SK-MEL-5 (cell line): ENCODE measurements around the gene NPDC1. TPM values are rescaled to one million over a fixed set of nuclear protein-coding genes. Genes with fewer than 3 reads are reported as not detected.
"Not testable (repeated sequence)": the region's sequence is repeated elsewhere in the genome, so short reads cannot be mapped to it uniquely, and the experiment has no call there.

Source experiments
- DNase-seq: peaks from one replicate; pipeline ENCODE4 v3.0.0-alpha.2; 2016; ENCODE audit warnings: low read depth, low spot score
- in situ Hi-C: cut with HindIII; loops from 2 replicates; pipeline ENCODE4 v1.10.0; 2016; ENCODE audit warnings: low sequenced_read_pairs, high pct_unique_total_duplicates, low pct_unique_long_range_greater_than_20kb
- total RNA-seq: library from RNA; depleted of rRNA; stranded (reverse); fragments of >200 nt; shearing (Covaris generic); gene quantifications from 2 replicates; pipeline ENCODE4 v1.2.3, GENCODE V29; 2014

The NPDC1 gene
- total RNA-seq, 1 experiment from 2014 or later: 3.5 TPM

DNA sequence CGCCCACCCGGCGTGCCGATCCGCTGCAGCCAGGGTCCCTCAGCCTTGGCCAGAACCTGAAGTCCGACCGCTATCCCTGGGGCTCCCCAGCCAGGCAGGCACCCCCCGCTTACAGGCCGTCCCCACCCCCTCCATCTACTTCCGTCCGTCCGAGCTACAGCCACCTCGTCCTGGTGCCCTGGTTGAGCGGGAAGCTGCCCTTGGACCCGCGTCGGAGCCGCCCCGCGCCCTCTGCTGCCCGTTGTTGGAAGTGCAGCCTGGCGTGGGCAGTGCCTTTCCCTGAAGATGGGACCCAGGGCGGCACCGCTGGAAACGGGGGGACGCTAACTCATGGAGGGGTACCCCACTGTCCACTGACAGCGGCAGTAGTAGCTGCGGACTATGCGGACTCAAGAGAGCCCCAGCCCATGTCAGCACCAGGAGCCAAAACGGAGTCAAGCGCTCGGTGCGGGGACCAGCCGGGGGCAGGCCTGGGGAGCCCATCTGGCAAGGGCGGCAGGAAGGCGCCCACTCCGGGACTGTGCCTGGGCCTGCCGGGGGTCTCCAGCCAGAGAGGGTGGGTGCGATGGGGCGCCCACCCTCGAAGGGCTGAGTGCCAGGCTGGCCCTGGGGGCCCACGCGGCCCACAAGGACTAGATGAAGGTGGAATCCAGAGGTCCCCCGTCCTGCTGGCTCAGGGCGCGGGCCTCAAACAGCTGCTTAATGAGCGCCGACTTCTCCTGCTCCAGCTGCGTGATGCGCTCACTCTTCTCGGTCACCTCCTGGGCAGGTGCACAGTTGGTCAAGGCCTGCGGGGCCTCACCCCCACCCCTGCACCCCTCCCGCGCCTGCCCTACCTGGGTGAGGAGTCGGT lies 18.3 kb upstream of the NPDC1 start:
- in situ Hi-C loops: no loop called here
- peak; percentile 57 for DNase-seq

GRCh38 chr9:137063311-137064026 lies 17.5 kb upstream of the NPDC1 start:
- in situ Hi-C loops: no loop called here

DNA sequence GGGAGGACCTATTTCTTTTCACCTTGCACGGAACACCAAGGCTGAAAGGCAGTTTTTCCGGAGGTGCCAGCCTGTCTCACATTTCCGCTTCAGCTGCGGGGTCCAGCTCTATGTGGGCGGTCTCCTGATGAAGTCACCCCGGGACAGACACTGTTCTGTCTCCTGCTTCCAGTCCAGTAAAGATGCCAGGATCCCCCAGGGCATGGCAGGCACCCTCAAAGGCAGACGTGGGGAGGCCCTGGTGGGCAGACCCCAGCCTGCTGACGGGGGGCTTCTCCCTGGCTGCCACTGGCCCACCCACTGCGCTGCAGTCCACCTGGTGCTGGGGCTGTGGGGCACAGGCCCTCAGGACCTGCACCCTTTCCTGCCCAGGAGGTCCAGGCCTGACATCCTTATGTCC lies 16.8 kb upstream of the NPDC1 start:
- in situ Hi-C loops: not testable (repeated sequence)

More at GRCh38 chr9:137063311-137064026, 17.5 kb upstream of the NPDC1 start:
- no peak for DNase-seq

GRCh38 chr9:137062384-137062783 lies 16.4 kb upstream of the NPDC1 start:
- in situ Hi-C loops: no loop called here
- DNase-seq: no peak

More for the DNA sequence above, 16.8 kb upstream of the NPDC1 start:
- not testable (repeated sequence) for DNase-seq

DNA sequence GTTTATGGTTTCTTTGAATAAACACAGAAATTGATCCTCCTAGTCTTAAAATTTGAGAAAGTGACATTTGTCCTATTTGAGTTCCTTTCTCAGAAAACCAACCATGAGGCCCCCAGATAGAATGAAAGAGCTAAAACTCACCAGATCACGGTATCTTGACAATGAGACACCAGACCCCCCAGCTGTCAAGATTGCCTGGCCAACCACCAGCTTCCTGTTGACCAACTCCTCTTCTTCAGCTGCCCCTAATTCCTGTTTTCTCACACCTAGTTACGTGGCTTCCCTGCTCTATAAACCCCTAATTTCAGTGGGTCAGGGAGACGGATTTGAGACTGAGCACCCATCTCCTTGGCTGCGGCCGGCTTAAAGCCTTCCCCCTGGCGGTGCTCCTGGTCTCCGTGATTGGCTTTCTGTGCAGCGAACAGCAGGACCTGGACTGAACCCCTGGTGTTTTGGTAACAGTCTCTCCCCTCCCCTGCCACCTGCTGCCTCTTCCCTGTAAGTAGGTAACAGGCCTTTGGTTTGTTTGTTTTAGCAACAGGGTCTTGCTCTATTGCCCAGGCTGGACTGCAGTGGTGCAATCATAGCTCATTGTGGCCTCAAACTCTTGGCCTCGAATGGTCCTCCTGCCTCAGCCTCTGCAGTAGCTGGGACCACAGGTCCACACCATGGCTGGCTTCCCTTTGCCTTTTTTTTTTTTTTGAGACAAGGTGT lies 12.7 kb upstream of the NPDC1 start:
- in situ Hi-C loops: no loop called here
- no peak for DNase-seq

- in situ Hi-C loops: no loop called here
- DNase-seq: no peak
Measured at GRCh38 chr9:137057545-137057944, 11.6 kb upstream of the NPDC1 start.

- in situ Hi-C loops: no loop called here
- DNase-seq: no peak
Measured at GRCh38 chr9:137056739-137057415, 10.9 kb upstream of the NPDC1 start.

- in situ Hi-C loops: no loop called here
- DNase-seq: no peak
Measured at GRCh38 chr9:137055385-137056364, 9.7 kb upstream of the NPDC1 start.

DNA sequence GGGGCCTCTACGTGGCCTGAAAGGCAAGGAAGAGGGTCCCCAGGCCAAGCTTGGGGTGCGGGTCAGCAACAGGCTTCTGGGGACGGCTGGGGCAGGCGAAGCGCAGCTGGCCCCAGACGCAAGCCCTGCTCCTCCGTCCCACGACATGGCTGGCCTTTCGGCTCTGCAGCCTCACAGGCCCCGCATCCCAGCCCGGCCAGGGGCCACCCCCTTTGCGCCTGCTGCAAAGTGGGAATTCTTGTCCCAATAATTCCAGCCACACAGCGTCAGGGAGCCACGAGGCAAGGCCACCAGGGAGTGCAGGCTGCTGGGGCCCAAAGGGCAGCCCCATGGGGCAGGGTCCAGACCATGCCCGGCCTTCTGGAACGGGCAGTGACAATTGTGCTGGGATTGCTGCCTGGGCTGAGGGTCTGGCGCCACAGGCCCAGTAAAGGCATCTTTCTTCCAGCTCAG lies 9.0 kb upstream of the NPDC1 start:
- DNase-seq: no peak
- in situ Hi-C loops: no loop called here

GRCh38 chr9:137053944-137054931 lies 8.3 kb upstream of the NPDC1 start, which contains the start of gene ENTPD2:
ENTPD2 (minus strand) TSS chr9:137054061; CDS start chr9:137053997, 64 bp downstream.
- no peak for DNase-seq
- in situ Hi-C loops: no loop called here

DNA sequence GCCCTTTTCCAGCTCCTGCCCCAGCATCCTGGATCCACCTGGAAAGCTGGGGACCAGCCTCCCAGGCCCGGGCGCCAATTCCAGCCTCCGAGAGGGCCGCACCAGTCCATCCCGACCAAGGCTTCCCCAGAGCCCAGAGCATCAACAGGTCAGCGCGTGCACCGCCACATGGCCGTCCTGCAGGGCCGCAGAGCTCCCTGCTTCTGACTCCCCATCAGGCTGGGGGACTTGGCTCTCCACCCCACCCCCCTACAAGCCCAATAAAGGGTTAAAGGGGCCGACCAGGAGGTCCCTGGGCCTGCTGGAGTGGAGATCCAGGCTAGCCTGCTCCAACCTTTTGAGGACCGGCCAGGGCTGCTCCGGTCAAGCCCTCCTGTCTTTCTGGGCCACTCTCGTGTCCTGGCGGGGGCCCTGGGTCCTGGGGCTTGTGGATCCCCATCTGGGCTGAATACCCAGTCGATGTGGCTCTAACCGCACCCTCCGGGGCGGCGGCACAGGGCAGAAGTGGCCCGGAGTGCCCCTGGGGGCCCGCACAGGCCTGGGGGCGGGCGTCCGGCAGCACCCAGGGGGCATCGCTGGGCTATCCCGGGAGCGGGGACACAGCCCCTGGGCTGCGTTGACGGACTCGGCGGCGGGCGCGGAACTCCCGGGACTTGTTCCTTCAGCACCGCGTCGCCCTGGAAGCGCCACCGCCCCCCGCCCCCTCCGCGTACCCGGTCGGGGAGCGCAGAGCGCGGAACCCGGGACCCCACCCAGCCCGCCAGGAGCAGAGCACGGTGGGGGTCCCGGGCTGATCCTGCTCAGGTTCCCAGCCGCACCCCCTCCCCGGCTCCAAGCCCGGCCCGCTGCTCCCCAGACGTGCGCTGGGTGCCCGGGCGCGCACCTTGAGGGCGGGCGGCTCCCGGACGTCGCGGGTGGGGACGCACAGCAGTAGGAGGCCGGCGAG lies 7.3 kb upstream of the NPDC1 start:
- DNase-seq: no peak
- in situ Hi-C loops: no loop called here

GRCh38 chr9:137052293-137052692 lies 6.3 kb upstream of the NPDC1 start:
- no peak for DNase-seq
- in situ Hi-C loops: no loop called here

- in situ Hi-C loops: no loop called here
- no peak for DNase-seq
Measured at GRCh38 chr9:137051145-137051724, 5.3 kb upstream of the NPDC1 start.

GRCh38 chr9:137050570-137050969 lies 4.6 kb upstream of the NPDC1 start:
- DNase-seq: no peak

More at GRCh38 chr9:137050570-137050969, 4.6 kb upstream of the NPDC1 start:
- in situ Hi-C loops: no loop called here
